ENCODE results near the gene GPR31.

GPR31 gene

GRCh38 chr6:167150941-167151549 lies 6.7 kb downstream of the GPR31 start:
- H3K36me3 ChIP-seq (ENCODE audit: control insufficient read depth, insufficient read depth, low read length) = no peaks in the 10 kb centered on the region
- no peak overlapping the region for H3K4me3 ChIP-seq (ENCODE audit: extremely low read depth, insufficient read depth, low read length, poor library complexity, severe bottlenecking)
- 89 to 90% methylated on average over 5 of the region's 6 CpGs for WGBS, 2 experiments (ENCODE audit: insufficient coverage in 2 of 2)
- peaks cover 6% of the 10 kb centered on the region for H3K9me3 ChIP-seq (ENCODE audit: control insufficient read depth, low read length)
- H3K27ac ChIP-seq (ENCODE audit: low read depth, low read length, severe bottlenecking) = no peak overlapping the region
- peaks cover 25% of the 10 kb centered on the region for H3K4me1 ChIP-seq (ENCODE audit: control insufficient read depth, insufficient read depth, low read length, poor library complexity, severe bottlenecking)

- Histone ChIP-seq H3K27ac (ENCODE audit: low read depth, low read length, severe bottlenecking) (no peak overlapping the region), H3K4me3 (ENCODE audit: extremely low read depth, insufficient read depth, low read length, poor library complexity, severe bottlenecking) (no peak overlapping the region), H3K9me3 (ENCODE audit: control insufficient read depth, low read length) (peaks cover 10% of the 10 kb centered on the region), H3K4me1 (ENCODE audit: control insufficient read depth, insufficient read depth, low read length, poor library complexity, severe bottlenecking) (peaks cover 21% of the 10 kb centered on the region), H3K36me3 (ENCODE audit: control insufficient read depth, insufficient read depth, low read length) (no peaks in the 10 kb centered on the region)
- 92 to 98% methylated on average over 5 of the region's 5 CpGs for WGBS, 2 experiments (ENCODE audit: insufficient coverage in 2 of 2)
Observed at GRCh38 chr6:167148997-167149396, 8.8 kb downstream of the GPR31 start.

- peaks cover 21% of the 10 kb centered on the region for H3K4me1 ChIP-seq (ENCODE audit: control insufficient read depth, insufficient read depth, low read length, poor library complexity, severe bottlenecking)
Observed at GRCh38 chr6:167148021-167148420, 9.8 kb downstream of the GPR31 start.

GRCh38 chr6:167146977-167147376 lies 10.8 kb downstream of the GPR31 start:
- Histone ChIP-seq H3K4me1 (ENCODE audit: control insufficient read depth, insufficient read depth, low read length, poor library complexity, severe bottlenecking) (peaks cover 14% of the 10 kb centered on the region), H3K9me3 (ENCODE audit: control insufficient read depth, low read length) (peaks cover 8% of the 10 kb centered on the region), H3K27ac (ENCODE audit: low read depth, low read length, severe bottlenecking) (no peak overlapping the region), H3K36me3 (ENCODE audit: control insufficient read depth, insufficient read depth, low read length) (no peaks in the 10 kb centered on the region), H3K4me3 (ENCODE audit: extremely low read depth, insufficient read depth, low read length, poor library complexity, severe bottlenecking) (no peak overlapping the region)
- 9 to 13% methylated on average over 16 of the region's 16 CpGs for WGBS, 2 experiments (ENCODE audit: insufficient coverage in 2 of 2)

More at GRCh38 chr6:167148021-167148420, 9.8 kb downstream of the GPR31 start:
- no peak overlapping the region for H3K4me3 ChIP-seq (ENCODE audit: extremely low read depth, insufficient read depth, low read length, poor library complexity, severe bottlenecking)
- H3K9me3 ChIP-seq (ENCODE audit: control insufficient read depth, low read length) = peaks cover 10% of the 10 kb centered on the region
- no peaks in the 10 kb centered on the region for H3K36me3 ChIP-seq (ENCODE audit: control insufficient read depth, insufficient read depth, low read length)
- no peak overlapping the region for H3K27ac ChIP-seq (ENCODE audit: low read depth, low read length, severe bottlenecking)

- Histone ChIP-seq H3K4me3 (ENCODE audit: extremely low read depth, insufficient read depth, low read length, poor library complexity, severe bottlenecking) (no peak overlapping the region), H3K9me3 (ENCODE audit: control insufficient read depth, low read length) (peaks cover 4% of the 10 kb centered on the region), H3K27ac (ENCODE audit: low read depth, low read length, severe bottlenecking) (no peak overlapping the region), H3K36me3 (ENCODE audit: control insufficient read depth, insufficient read depth, low read length) (no peaks in the 10 kb centered on the region), H3K4me1 (ENCODE audit: control insufficient read depth, insufficient read depth, low read length, poor library complexity, severe bottlenecking) (peaks cover 14% of the 10 kb centered on the region)
- 82 to 89% methylated on average over 5 to 8 of the region's 15 CpGs for WGBS, 2 experiments (ENCODE audit: insufficient coverage in 2 of 2)
Observed at GRCh38 chr6:167146135-167146534, 11.6 kb downstream of the GPR31 start.

GRCh38 chr6:167145461-167145860 lies 12.3 kb downstream of the GPR31 start:
- Histone ChIP-seq H3K27ac (ENCODE audit: low read depth, low read length, severe bottlenecking) (no peak overlapping the region), H3K9me3 (ENCODE audit: control insufficient read depth, low read length) (peaks cover 4% of the 10 kb centered on the region), H3K4me3 (ENCODE audit: extremely low read depth, insufficient read depth, low read length, poor library complexity, severe bottlenecking) (no peak overlapping the region), H3K36me3 (ENCODE audit: control insufficient read depth, insufficient read depth, low read length) (no peaks in the 10 kb centered on the region), H3K4me1 (ENCODE audit: control insufficient read depth, insufficient read depth, low read length, poor library complexity, severe bottlenecking) (peaks cover 18% of the 10 kb centered on the region)
- 83 to 89% methylated on average over 10 to 11 of the region's 12 CpGs for WGBS, 2 experiments (ENCODE audit: insufficient coverage in 2 of 2)

- H3K4me1 ChIP-seq (ENCODE audit: control insufficient read depth, insufficient read depth, low read length, poor library complexity, severe bottlenecking) = peaks cover 19% of the 10 kb centered on the region
- H3K27ac ChIP-seq (ENCODE audit: low read depth, low read length, severe bottlenecking) = no peak overlapping the region
- no peak overlapping the region for H3K4me3 ChIP-seq (ENCODE audit: extremely low read depth, insufficient read depth, low read length, poor library complexity, severe bottlenecking)
- H3K9me3 ChIP-seq (ENCODE audit: control insufficient read depth, low read length) = peaks cover 4% of the 10 kb centered on the region
- 85 to 93% methylated on average over 9 of the region's 9 CpGs for WGBS, 2 experiments (ENCODE audit: insufficient coverage in 2 of 2)
- no peaks in the 10 kb centered on the region for H3K36me3 ChIP-seq (ENCODE audit: control insufficient read depth, insufficient read depth, low read length)
Observed at GRCh38 chr6:167143041-167143440, 14.7 kb downstream of the GPR31 start.

GRCh38 chr6:167142433-167142761 lies 15.4 kb downstream of the GPR31 start:
- no peak overlapping the region for H3K4me3 ChIP-seq (ENCODE audit: extremely low read depth, insufficient read depth, low read length, poor library complexity, severe bottlenecking)

GRCh38 chr6:167141667-167142432 lies 15.9 kb downstream of the GPR31 start:
- 37 to 55% methylated on average over 14 to 16 of the region's 18 CpGs for WGBS, 2 experiments (ENCODE audit: insufficient coverage in 2 of 2)
- H3K27ac ChIP-seq (ENCODE audit: low read depth, low read length, severe bottlenecking) = no peak overlapping the region

More at GRCh38 chr6:167142433-167142761, 15.4 kb downstream of the GPR31 start:
- Histone ChIP-seq H3K4me1 (ENCODE audit: control insufficient read depth, insufficient read depth, low read length, poor library complexity, severe bottlenecking) (peaks cover 18% of the 10 kb centered on the region), H3K9me3 (ENCODE audit: control insufficient read depth, low read length) (peaks cover 4% of the 10 kb centered on the region), H3K36me3 (ENCODE audit: control insufficient read depth, insufficient read depth, low read length) (no peaks in the 10 kb centered on the region), H3K27ac (ENCODE audit: low read depth, low read length, severe bottlenecking) (no peak overlapping the region)
- no CpG with 5 or more reads among the region's 4 CpGs for WGBS, 2 experiments (ENCODE audit: insufficient coverage in 2 of 2)

GRCh38 chr6:167140589-167141474 lies 16.9 kb downstream of the GPR31 start:
- peaks cover 11% of the 10 kb centered on the region for H3K4me1 ChIP-seq (ENCODE audit: control insufficient read depth, insufficient read depth, low read length, poor library complexity, severe bottlenecking)
- 74 to 87% methylated on average over 8 to 9 of the region's 10 CpGs for WGBS, 2 experiments (ENCODE audit: insufficient coverage in 2 of 2)
- H3K9me3 ChIP-seq (ENCODE audit: control insufficient read depth, low read length) = peaks cover 4% of the 10 kb centered on the region
- no peak overlapping the region for H3K27ac ChIP-seq (ENCODE audit: low read depth, low read length, severe bottlenecking)
- H3K36me3 ChIP-seq (ENCODE audit: control insufficient read depth, insufficient read depth, low read length) = no peaks in the 10 kb centered on the region
- no peak overlapping the region for H3K4me3 ChIP-seq (ENCODE audit: extremely low read depth, insufficient read depth, low read length, poor library complexity, severe bottlenecking)

More at GRCh38 chr6:167141667-167142432, 15.9 kb downstream of the GPR31 start:
- peaks cover 14% of the 10 kb centered on the region for H3K4me1 ChIP-seq (ENCODE audit: control insufficient read depth, insufficient read depth, low read length, poor library complexity, severe bottlenecking)
- H3K9me3 ChIP-seq (ENCODE audit: control insufficient read depth, low read length) = peaks cover 4% of the 10 kb centered on the region
- no peak overlapping the region for H3K4me3 ChIP-seq (ENCODE audit: extremely low read depth, insufficient read depth, low read length, poor library complexity, severe bottlenecking)
- no peaks in the 10 kb centered on the region for H3K36me3 ChIP-seq (ENCODE audit: control insufficient read depth, insufficient read depth, low read length)

All from mesodermal cell (in vitro differentiated cells).